ENCODE results near the gene NKX1-1.

NKX1-1 gene

GRCh38 chr4:1364217-1364616 is 42.0 kb downstream of the NKX1-1 start:
- H3K27me3 Mint-ChIP-seq (ENCODE audit: low read depth, poor library complexity): peaks cover 3% of the 10 kb centered on the region
- DNase-seq: no peak
- peaks cover 3% of the 10 kb centered on the region for H3K4me1 Mint-ChIP-seq
- H3K27ac Mint-ChIP-seq: no peak overlapping the region
- H3K36me3 Mint-ChIP-seq (ENCODE audit: low read depth): no peaks in the 10 kb centered on the region
- H3K9me3 Mint-ChIP-seq: no peaks in the 10 kb centered on the region
- H3K4me3 Mint-ChIP-seq: no peak overlapping the region
- TF ChIP-seq CTCF (IDR thresholded peaks at IDR 0.05): no peak

DNA sequence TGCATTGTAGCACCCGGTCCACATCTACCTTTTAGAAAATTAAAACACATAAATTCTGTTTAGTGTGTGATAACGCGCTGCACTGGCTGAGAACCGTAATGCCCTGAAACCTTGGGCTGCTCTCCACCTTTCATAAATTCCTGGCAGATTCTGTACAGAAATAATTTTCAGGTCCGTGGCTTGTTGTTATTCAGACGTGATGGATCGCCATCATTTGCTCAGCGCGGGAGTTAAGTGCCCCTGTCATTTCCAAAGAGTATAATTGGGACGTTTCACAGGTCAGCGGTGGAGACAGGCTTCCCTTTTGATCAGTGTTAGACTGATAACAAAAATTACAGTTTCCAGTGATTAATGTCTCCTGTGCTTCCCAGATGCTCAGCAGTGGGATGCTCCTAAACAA is 42.7 kb downstream of the NKX1-1 start:
- H3K27ac Mint-ChIP-seq: no peak overlapping the region
- TF ChIP-seq CTCF (IDR thresholded peaks at IDR 0.05): no peak
- no peaks in the 10 kb centered on the region for H3K9me3 Mint-ChIP-seq
- no peaks in the 10 kb centered on the region for H3K4me1 Mint-ChIP-seq
- H3K36me3 Mint-ChIP-seq (ENCODE audit: low read depth): no peaks in the 10 kb centered on the region
- H3K27me3 Mint-ChIP-seq (ENCODE audit: low read depth, poor library complexity): peaks cover 3% of the 10 kb centered on the region
- no peak overlapping the region for H3K4me3 Mint-ChIP-seq
- DNase-seq: no peak

GRCh38 chr4:1362521-1362920 is 43.7 kb downstream of the NKX1-1 start:
- no peak overlapping the region for H3K4me3 Mint-ChIP-seq
- no peaks in the 10 kb centered on the region for H3K36me3 Mint-ChIP-seq (ENCODE audit: low read depth)
- TF ChIP-seq CTCF (IDR thresholded peaks at IDR 0.05): no peak
- H3K27me3 Mint-ChIP-seq (ENCODE audit: low read depth, poor library complexity): peaks cover 3% of the 10 kb centered on the region
- H3K4me1 Mint-ChIP-seq: no peaks in the 10 kb centered on the region
- no peaks in the 10 kb centered on the region for H3K9me3 Mint-ChIP-seq
- no peak overlapping the region for H3K27ac Mint-ChIP-seq
- DNase-seq: no peak

DNA sequence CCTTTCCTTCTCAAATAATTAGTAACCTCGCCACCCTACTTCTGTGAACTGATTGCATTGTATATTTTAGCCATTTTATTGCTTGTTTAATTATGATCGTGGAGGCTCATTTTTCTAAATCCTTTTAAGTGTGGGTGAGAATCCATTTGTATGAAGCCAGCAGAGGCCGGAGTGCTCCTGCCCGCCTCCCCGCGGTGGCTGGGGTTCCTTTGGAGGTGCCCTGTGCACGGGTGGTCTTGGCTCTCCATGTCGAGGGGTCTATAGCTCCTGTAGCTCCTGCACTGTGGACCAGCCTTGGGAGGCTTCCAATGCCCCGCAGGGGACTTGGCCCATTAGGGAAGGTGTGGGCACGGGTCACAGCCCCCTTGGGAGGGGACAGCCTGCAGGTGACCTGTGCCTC is 44.2 kb downstream of the NKX1-1 start:
- H3K4me1 Mint-ChIP-seq: no peaks in the 10 kb centered on the region
- no peak overlapping the region for H3K4me3 Mint-ChIP-seq
- H3K27me3 Mint-ChIP-seq (ENCODE audit: low read depth, poor library complexity): peaks cover 3% of the 10 kb centered on the region
- DNase-seq: no peak
- no peaks in the 10 kb centered on the region for H3K36me3 Mint-ChIP-seq (ENCODE audit: low read depth)
- TF ChIP-seq CTCF (IDR thresholded peaks at IDR 0.05): no peak
- H3K27ac Mint-ChIP-seq: no peak overlapping the region
- H3K9me3 Mint-ChIP-seq: no peaks in the 10 kb centered on the region

GRCh38 chr4:1361431-1361830 is 44.8 kb downstream of the NKX1-1 start:
- no peak overlapping the region for H3K4me3 Mint-ChIP-seq

More at GRCh38 chr4:1361431-1361830, 44.8 kb downstream of the NKX1-1 start:
- DNase-seq: no peak
- Mint-ChIP-seq H3K4me1 (peaks cover 1% of the 10 kb centered on the region), H3K27me3 (ENCODE audit: low read depth, poor library complexity) (peaks cover 3% of the 10 kb centered on the region), H3K36me3 (ENCODE audit: low read depth) (peaks cover 1% of the 10 kb centered on the region), H3K27ac (no peak overlapping the region), H3K9me3 (no peaks in the 10 kb centered on the region)
- no peak for TF ChIP-seq CTCF (IDR thresholded peaks at IDR 0.05)
